ENCODE results near the gene DNMT3A.

DNMT3A gene

DNA sequence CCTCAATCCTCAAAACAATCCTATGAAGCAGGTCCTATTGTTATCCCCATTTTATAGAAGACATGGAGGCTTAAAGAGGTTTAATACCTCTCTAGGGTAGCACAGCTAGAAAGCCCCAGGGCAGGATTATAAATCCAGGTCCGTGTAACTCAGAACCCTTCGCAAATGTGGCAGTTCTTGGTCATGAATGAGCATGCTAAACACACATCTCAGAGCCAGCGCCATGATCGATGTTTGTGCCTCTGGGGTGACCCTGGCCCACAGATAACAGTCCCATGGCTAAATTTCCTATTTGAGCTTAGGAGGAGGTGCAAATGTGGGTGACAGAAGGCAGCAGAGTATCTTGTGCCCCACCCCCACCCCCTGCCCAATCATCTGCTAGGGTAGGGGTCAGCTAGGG lies 17.5 kb downstream of the DNMT3A start:
- 87% methylated on average over 4 of the region's 4 CpGs for WGBS

DNA sequence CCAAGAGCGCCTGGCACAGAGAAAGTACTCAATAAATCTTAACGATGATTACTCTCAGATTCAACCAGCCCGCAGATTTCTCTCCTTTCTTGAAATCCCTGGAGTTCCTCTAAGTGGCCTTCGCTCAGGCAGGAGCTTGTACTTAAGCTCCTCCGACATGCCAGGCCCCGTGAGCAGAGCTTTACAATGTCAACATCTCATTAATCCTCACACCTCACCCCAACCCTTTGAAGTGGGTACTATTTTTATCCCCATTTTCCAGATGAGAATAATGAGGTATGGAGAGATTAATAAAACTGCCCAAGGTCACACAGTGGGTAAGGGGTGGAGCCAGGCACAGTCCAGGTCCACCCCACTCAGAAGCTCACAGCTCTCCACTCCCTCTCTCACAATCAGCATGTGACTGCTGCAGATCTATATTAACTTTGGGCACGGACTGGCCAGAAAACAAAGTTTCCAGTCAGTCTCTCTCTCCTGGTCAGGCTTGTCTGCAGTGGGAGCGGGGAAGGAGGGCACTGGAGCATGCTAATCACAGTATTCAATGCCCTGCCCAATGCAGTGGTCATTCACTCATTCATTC lies 18.0 kb downstream of the DNMT3A start:
- Histone ChIP-seq H3K4me1 (ENCODE audit: insufficient read depth, low read length) (no peaks in the 10 kb centered on the region), H3K36me3 (ENCODE audit: insufficient read depth, low read length) (no peaks in the 10 kb centered on the region), H3K9ac (ENCODE audit: low read depth, low read length) (no peak overlapping the region), H3K9me3 (ENCODE audit: insufficient read depth, low read depth, low read length) (no peaks in the 10 kb centered on the region), H3K27me3 (ENCODE audit: insufficient read depth, low read length) (no peaks in the 10 kb centered on the region), H3K4me3 (ENCODE audit: low read length) (no peak overlapping the region), H3K27ac (ENCODE audit: low read depth, low read length) (no peak overlapping the region)
- 84% methylated on average over 8 of the region's 8 CpGs for WGBS

More for the DNA sequence above, 17.5 kb downstream of the DNMT3A start:
- Histone ChIP-seq H3K9ac (ENCODE audit: low read depth, low read length) (no peak overlapping the region), H3K4me3 (ENCODE audit: low read length) (no peak overlapping the region), H3K9me3 (ENCODE audit: insufficient read depth, low read depth, low read length) (no peaks in the 10 kb centered on the region), H3K4me1 (ENCODE audit: insufficient read depth, low read length) (no peaks in the 10 kb centered on the region), H3K27ac (ENCODE audit: low read depth, low read length) (no peak overlapping the region), H3K36me3 (ENCODE audit: insufficient read depth, low read length) (no peaks in the 10 kb centered on the region), H3K27me3 (ENCODE audit: insufficient read depth, low read length) (no peaks in the 10 kb centered on the region)

DNA sequence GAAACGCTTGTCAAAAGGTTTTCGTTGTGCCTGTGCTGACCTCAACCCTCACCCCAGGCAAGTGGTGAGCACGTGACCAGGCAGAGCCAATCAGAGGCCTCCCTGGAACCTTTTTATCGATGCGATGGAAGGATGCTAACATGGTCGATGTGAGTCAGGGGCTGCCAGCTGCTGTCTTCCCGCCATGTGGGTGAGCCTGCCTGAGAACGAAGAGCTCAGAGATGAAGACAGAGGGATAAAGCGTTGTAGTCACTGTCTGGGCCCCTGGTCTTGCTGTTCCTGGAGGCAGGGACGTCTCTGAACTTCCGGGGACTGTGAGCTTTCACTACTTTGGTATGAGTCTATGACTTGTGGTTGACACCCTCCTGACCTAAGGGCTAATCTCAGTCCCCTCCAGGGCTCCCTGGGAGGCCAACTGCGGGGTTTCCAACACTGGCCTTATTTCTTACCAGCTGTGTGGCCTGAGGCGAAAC lies 18.6 kb downstream of the DNMT3A start:
- Histone ChIP-seq H3K27ac (ENCODE audit: low read depth, low read length) (no peak overlapping the region), H3K9ac (ENCODE audit: low read depth, low read length) (no peak overlapping the region), H3K27me3 (ENCODE audit: insufficient read depth, low read length) (no peaks in the 10 kb centered on the region), H3K4me1 (ENCODE audit: insufficient read depth, low read length) (no peaks in the 10 kb centered on the region), H3K9me3 (ENCODE audit: insufficient read depth, low read depth, low read length) (no peaks in the 10 kb centered on the region), H3K36me3 (ENCODE audit: insufficient read depth, low read length) (no peaks in the 10 kb centered on the region), H3K4me3 (ENCODE audit: low read length) (no peak overlapping the region)
- WGBS: 45% methylated on average over 13 of the region's 13 CpGs

DNA sequence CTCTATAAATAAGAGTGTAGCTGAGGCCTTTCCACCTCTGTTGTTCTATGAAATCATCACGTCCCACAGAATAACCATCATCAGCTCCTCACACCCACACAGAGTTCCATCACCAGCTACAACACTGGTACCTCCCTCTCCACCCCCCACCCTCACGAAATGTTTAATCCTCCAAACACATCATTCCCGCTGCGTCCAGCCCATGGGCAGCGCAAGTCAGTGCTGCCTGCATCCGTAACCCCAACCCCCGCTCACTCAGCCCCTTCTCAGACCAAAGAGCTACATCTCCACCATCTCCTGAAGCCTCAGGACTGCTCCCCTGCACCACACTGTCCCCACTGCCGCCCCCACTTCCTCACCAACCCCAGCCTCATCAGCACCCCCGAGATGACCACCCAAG lies 19.4 kb downstream of the DNMT3A start:
- Histone ChIP-seq H3K36me3 (ENCODE audit: insufficient read depth, low read length) (no peaks in the 10 kb centered on the region), H3K9me3 (ENCODE audit: insufficient read depth, low read depth, low read length) (no peaks in the 10 kb centered on the region), H3K4me1 (ENCODE audit: insufficient read depth, low read length) (no peaks in the 10 kb centered on the region), H3K27me3 (ENCODE audit: insufficient read depth, low read length) (no peaks in the 10 kb centered on the region), H3K27ac (ENCODE audit: low read depth, low read length) (no peak overlapping the region), H3K9ac (ENCODE audit: low read depth, low read length) (no peak overlapping the region), H3K4me3 (ENCODE audit: low read length) (no peak overlapping the region)
- WGBS: 91% methylated on average over 9 of the region's 9 CpGs

DNA sequence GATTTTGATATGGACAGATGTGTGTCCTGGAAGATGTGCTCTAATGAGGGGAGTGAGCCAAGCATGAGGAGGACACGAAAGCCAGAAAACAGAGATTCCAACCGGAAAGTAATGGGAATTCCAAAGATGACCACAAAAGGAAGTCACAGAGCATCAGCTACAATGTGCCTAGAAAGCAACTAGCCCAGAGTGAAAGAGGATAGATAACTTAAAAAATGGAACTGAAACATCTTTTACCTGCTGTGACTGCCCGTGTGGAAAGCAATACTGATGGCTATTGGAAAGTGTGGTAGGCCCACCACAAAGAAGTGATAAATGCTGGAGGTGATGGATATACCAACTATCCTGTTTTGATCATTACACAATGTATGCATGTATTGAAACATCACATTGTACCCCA lies 21.6 kb downstream of the DNMT3A start:
- H3K4me3 ChIP-seq (ENCODE audit: low read length): no peak overlapping the region
- H3K9ac ChIP-seq (ENCODE audit: low read depth, low read length): no peak overlapping the region
- H3K9me3 ChIP-seq (ENCODE audit: insufficient read depth, low read depth, low read length): no peaks in the 10 kb centered on the region
- peaks cover 6% of the 10 kb centered on the region for H3K4me1 ChIP-seq (ENCODE audit: insufficient read depth, low read length)
- H3K27ac ChIP-seq (ENCODE audit: low read depth, low read length): no peak overlapping the region
- no peaks in the 10 kb centered on the region for H3K27me3 ChIP-seq (ENCODE audit: insufficient read depth, low read length)
- 87% methylated on average over 3 of the region's 3 CpGs for WGBS
- H3K36me3 ChIP-seq (ENCODE audit: insufficient read depth, low read length): no peaks in the 10 kb centered on the region

DNA sequence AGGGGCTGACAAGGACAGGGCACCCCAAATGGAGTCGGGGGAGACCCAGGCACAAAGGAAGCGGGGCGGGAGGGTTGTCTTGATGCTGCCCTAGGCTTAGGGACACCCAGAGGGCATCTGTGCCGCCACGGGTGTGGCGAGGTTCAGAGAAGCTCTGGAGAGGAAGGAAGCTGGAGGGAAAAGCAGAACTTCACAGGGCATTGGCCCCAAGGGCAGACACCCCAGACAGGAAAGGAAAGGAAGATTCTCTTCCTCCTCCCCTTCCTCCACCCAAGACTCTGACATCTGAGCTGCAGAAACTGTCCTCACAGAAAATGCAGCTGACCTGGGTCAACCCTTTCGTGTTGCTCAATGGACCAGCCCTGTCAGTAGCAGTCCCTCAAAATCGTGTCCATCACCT lies 25.6 kb downstream of the DNMT3A start:
- Histone ChIP-seq H3K9ac (ENCODE audit: low read depth, low read length) (no peak overlapping the region), H3K27ac (ENCODE audit: low read depth, low read length) (no peak overlapping the region), H3K4me1 (ENCODE audit: insufficient read depth, low read length) (peaks cover 34% of the 10 kb centered on the region), H3K9me3 (ENCODE audit: insufficient read depth, low read depth, low read length) (no peaks in the 10 kb centered on the region), H3K4me3 (ENCODE audit: low read length) (no peak overlapping the region), H3K27me3 (ENCODE audit: insufficient read depth, low read length) (no peaks in the 10 kb centered on the region), H3K36me3 (ENCODE audit: insufficient read depth, low read length) (no peaks in the 10 kb centered on the region)
- 81% methylated on average over 8 of the region's 8 CpGs for WGBS

DNA sequence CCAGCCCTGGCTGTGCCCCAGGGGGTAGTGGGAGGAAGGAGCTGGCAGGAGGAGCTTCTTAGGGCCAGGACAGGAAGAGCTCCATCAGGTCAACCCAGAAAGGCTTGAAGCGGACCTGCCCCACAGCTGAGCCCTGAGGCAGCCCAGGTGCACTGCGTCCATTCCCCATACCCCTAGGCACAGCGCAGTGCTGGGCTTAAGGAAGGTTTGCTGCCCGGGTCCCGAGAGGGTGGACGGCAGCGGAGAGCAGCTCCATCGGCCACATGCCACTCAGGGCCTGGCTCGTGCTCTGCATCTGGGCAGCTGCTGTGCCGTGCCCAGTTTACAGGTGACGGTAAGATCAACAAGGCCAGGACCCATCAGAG lies 26.4 kb downstream of the DNMT3A start:
- H3K36me3 ChIP-seq (ENCODE audit: insufficient read depth, low read length): no peaks in the 10 kb centered on the region
- no peak overlapping the region for H3K4me3 ChIP-seq (ENCODE audit: low read length)
- no peaks in the 10 kb centered on the region for H3K27me3 ChIP-seq (ENCODE audit: insufficient read depth, low read length)
- 74% methylated on average over 11 of the region's 11 CpGs for WGBS
- H3K4me1 ChIP-seq (ENCODE audit: insufficient read depth, low read length): peaks cover 40% of the 10 kb centered on the region
- H3K9me3 ChIP-seq (ENCODE audit: insufficient read depth, low read depth, low read length): no peaks in the 10 kb centered on the region
- no peak overlapping the region for H3K9ac ChIP-seq (ENCODE audit: low read depth, low read length)
- H3K27ac ChIP-seq (ENCODE audit: low read depth, low read length): peak overlapping the region; percentile 89; the same call in 1 of the 2 replicates

DNA sequence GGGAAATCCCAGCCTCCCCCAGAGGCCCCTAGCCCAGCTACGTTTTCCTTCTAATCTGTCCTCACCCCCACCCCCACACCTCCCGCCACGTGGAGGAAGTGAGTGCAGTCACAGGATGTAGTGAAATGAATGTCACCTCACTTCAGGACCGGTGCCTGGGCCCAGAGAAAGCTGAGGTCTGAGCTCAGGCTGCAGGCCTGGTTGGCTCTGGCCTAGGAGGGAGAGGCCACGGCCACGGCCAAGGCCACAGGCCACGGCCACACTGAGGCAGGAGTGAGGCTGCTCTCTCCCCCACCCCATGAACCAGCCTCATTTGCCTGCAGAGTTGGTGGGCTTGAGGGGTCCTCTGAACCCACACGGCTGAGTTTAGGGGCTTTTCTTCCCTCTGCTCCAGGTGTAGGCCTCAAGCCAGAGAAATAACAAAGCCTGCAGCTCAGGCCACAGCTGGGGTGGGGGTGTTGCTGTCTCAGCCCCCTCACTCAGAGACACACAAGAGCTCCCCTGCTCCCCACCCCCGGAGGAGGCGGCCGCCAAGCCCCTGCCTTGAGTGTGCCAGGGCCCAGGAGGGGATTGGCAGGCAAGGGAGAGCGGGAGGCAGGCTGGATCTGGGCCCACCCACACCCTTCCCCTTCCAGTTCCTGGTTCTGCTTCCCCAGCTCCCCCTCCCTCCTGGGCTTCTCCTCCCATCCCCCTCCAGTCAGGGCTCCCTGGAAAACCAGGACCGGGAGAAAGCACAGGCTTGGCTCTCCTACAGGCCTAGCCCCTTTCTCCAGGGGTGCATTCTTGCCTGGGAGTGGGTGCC lies 27.0 kb downstream of the DNMT3A start:
- no peaks in the 10 kb centered on the region for H3K27me3 ChIP-seq (ENCODE audit: insufficient read depth, low read length)
- peak overlapping the region; percentile 89 for H3K27ac ChIP-seq (ENCODE audit: low read depth, low read length)
- H3K9me3 ChIP-seq (ENCODE audit: insufficient read depth, low read depth, low read length): no peaks in the 10 kb centered on the region
- H3K36me3 ChIP-seq (ENCODE audit: insufficient read depth, low read length): no peaks in the 10 kb centered on the region
- WGBS: 31% methylated on average over 8 of the region's 13 CpGs
- H3K4me3 ChIP-seq (ENCODE audit: low read length): no peak overlapping the region
- H3K4me1 ChIP-seq (ENCODE audit: insufficient read depth, low read length): peaks cover 41% of the 10 kb centered on the region
- H3K9ac ChIP-seq (ENCODE audit: low read depth, low read length): peak overlapping the region; percentile 55; the same call in 1 of the 2 replicates

DNA sequence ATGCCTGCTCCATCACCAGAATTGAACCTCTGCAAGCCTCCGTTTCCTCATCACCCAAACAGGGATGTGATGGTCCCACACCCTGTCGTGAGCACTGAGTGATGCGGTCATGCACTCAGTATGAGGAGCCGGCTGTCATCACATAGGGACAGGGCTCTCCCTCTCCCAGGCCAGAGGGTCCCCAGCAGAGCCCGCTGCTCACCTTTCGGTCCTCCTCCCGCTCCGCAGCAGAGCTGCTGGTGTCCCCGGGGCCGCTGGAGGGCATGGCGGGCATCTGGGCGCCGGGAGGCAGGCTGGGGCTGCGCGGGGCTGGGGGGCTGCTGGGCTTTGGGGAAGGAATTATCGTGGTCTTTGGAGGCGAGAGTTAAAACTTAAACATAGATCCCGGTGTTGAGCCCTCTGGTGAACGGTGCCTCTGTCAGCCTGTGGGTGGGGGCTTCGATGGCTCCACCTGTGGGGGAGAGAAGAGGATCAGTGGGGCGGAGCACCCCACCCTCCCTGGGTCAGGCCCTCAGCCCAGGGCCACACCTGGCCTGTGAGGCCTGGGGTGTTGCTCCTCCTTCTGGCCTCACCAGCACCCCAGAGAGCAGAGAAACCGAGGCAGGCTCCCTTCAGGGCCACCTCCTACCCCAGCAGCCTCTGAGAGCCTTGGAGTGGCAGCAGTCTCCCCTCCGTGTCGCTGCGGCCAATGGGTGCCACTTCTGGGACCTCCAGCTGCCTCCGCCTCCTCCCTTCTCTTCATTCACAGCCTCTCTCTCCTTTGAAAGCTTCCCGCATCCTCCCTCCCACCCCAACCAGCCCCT lies 27.8 kb downstream of the DNMT3A start:
- WGBS: 86% methylated on average over 27 of the region's 27 CpGs
- peaks cover 41% of the 10 kb centered on the region for H3K4me1 ChIP-seq (ENCODE audit: insufficient read depth, low read length)
- no peak overlapping the region; the same call in 1 of the 2 replicates for H3K27ac ChIP-seq (ENCODE audit: low read depth, low read length)

DNA sequence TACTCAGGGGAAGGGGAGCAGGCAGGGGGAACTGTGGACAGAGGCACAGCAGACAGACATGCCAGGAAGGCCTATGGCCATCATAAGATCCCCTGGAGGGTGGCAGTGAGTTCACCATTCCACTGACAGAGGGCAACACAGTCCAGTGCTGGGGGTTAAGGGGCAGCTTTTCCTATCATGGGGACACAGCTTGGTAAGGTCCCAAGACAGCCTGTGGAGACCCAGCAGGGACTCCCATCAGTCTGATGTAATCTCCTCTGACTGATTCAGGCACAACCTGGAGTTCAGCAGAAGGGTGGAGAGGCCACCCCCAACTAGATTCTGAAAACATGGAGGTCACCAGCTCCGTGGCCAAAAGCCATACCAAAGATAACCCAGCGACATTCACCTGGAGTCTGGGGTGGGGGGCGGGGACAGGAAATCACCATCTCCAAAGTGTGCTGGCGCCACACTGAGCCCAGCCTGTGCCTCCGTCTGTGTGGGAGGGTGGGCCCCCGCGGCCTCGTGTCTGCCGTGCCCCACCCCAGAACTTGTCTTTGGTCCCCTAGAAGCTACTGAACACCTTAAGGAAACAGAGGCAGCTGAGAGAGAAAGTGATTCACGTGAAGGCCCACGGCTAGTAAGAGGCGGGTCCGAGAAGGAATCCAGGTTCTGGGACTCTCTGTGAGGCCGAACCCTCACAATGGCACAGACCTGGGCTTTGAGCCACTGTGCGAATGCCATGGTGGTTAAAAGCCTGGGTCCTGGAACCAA lies 28.6 kb downstream of the DNMT3A start:
- Histone ChIP-seq H3K4me1 (ENCODE audit: insufficient read depth, low read length) (peaks cover 41% of the 10 kb centered on the region), H3K27ac (ENCODE audit: low read depth, low read length) (peak overlapping the region; percentile 5; the same call in 1 of the 2 replicates), H3K9ac (ENCODE audit: low read depth, low read length) (no peak overlapping the region), H3K4me3 (ENCODE audit: low read length) (no peak overlapping the region), H3K27me3 (ENCODE audit: insufficient read depth, low read length) (no peaks in the 10 kb centered on the region), H3K36me3 (ENCODE audit: insufficient read depth, low read length) (no peaks in the 10 kb centered on the region), H3K9me3 (ENCODE audit: insufficient read depth, low read depth, low read length) (no peaks in the 10 kb centered on the region)
- WGBS: 66% methylated on average over 15 of the region's 15 CpGs

More for the DNA sequence above, 27.8 kb downstream of the DNMT3A start:
- H3K4me3 ChIP-seq (ENCODE audit: low read length): no peak overlapping the region
- H3K36me3 ChIP-seq (ENCODE audit: insufficient read depth, low read length): no peaks in the 10 kb centered on the region
- no peaks in the 10 kb centered on the region for H3K9me3 ChIP-seq (ENCODE audit: insufficient read depth, low read depth, low read length)
- H3K9ac ChIP-seq (ENCODE audit: low read depth, low read length): no peak overlapping the region
- no peaks in the 10 kb centered on the region for H3K27me3 ChIP-seq (ENCODE audit: insufficient read depth, low read length)

Measured in HUES64 (cell line).